Hepatocyte (in vitro differentiated cells): ENCODE results near the gene ZHX3.

Experiments
- EZH2 ChIP-seq: fragments of 200-600 bp; sonication (generic); IDR thresholded peaks from 2 replicates; pipeline ENCODE4 v1.6.1; 2016; ENCODE audit warnings: antibody characterized with exemption, mild to moderate bottlenecking, borderline replicate concordance
- EZH2phosphoT487 ChIP-seq: fragments of 200-600 bp; sonication (generic); IDR thresholded peaks from one replicate; pipeline ENCODE4 v1.6.1; 2018; ENCODE audit warnings: antibody characterized with exemption, mild to moderate bottlenecking, low read depth, moderate library complexity; ENCODE audit not compliant: unreplicated experiment, severe bottlenecking
- TF ChIP-seq, protein P1 (sequence below): fragments of 200-600 bp; sonication (generic); IDR thresholded peaks from 2 replicates; pipeline ENCODE4 v1.5.1; 2016; ENCODE audit warnings: antibody characterized with exemption, mild to moderate bottlenecking; ENCODE audit not compliant: poor library complexity

DNA sequence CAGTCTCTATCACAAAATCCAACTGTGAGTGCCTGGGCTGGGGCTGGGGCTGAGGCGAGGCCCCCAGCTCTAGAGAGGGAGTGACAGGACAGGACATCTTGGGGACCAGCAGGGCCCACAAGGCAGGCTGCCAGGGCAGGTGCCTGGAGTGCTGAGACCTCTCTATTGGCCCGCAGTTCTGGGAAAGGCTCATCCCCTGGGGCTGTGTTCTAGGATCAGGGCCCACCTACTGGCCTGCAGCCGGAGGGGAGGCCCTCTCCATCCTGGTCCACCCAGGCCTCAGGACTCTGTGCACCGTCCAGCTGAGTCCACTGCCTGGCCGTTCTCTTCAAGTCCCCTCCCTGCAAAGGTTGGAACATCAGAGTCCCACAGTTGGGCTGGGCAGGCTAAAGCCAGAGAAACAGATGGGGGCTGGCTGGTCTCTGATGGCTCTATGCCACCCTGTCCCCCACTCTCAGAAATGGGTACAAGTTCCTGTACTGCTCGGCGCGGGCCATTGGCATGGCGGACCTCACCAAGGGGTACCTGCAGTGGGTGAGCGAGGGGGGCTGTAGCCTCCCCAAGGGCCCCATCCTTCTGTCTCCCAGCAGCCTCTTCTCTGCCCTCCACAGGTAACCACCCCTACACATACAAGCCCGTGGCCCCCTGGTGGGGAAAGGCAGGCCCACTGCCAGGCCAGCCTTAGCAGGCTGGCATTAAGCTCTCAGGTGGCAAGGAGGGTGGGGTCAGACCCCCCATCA lies 40.1 kb upstream of the ZHX3 start:
- TF ChIP-seq, protein P1, sequence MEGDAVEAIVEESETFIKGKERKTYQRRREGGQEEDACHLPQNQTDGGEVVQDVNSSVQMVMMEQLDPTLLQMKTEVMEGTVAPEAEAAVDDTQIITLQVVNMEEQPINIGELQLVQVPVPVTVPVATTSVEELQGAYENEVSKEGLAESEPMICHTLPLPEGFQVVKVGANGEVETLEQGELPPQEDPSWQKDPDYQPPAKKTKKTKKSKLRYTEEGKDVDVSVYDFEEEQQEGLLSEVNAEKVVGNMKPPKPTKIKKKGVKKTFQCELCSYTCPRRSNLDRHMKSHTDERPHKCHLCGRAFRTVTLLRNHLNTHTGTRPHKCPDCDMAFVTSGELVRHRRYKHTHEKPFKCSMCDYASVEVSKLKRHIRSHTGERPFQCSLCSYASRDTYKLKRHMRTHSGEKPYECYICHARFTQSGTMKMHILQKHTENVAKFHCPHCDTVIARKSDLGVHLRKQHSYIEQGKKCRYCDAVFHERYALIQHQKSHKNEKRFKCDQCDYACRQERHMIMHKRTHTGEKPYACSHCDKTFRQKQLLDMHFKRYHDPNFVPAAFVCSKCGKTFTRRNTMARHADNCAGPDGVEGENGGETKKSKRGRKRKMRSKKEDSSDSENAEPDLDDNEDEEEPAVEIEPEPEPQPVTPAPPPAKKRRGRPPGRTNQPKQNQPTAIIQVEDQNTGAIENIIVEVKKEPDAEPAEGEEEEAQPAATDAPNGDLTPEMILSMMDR: no peak
- TF ChIP-seq EZH2: no peak
- TF ChIP-seq EZH2phosphoT487: no peak
